OCI-LY1 (cell line): ENCODE results near the gene TNC.

Source experiments
- EZH2 ChIP-seq: fragments of 200-600 bp; sonication (generic), shearing (Covaris generic); IDR thresholded peaks from 2 replicates; pipeline ENCODE4 v1.8.0; 2017; ENCODE audit warnings: borderline replicate concordance, mixed run types, mild to moderate bottlenecking, antibody characterized with exemption, low read length, moderate library complexity, mixed read lengths
- TF ChIP-seq, protein P1 (sequence below): fragments of 200-600 bp; sonication (generic), shearing (Covaris generic); IDR thresholded peaks from 2 replicates; pipeline ENCODE4 v1.5.1; 2017; ENCODE audit warnings: mild to moderate bottlenecking, antibody characterized with exemption, low read length, moderate library complexity, mixed read lengths

GRCh38 chr9:115155037-115155436, 37.1 kb upstream of the TNC start:
- TF ChIP-seq, protein P1, sequence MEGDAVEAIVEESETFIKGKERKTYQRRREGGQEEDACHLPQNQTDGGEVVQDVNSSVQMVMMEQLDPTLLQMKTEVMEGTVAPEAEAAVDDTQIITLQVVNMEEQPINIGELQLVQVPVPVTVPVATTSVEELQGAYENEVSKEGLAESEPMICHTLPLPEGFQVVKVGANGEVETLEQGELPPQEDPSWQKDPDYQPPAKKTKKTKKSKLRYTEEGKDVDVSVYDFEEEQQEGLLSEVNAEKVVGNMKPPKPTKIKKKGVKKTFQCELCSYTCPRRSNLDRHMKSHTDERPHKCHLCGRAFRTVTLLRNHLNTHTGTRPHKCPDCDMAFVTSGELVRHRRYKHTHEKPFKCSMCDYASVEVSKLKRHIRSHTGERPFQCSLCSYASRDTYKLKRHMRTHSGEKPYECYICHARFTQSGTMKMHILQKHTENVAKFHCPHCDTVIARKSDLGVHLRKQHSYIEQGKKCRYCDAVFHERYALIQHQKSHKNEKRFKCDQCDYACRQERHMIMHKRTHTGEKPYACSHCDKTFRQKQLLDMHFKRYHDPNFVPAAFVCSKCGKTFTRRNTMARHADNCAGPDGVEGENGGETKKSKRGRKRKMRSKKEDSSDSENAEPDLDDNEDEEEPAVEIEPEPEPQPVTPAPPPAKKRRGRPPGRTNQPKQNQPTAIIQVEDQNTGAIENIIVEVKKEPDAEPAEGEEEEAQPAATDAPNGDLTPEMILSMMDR, result no peak
- no peak for TF ChIP-seq EZH2
